HFFc6 (cell line): Measurements from ENCODE around the gene MBD5. TPM values are rescaled to one million over a fixed set of nuclear protein-coding genes. Genes with fewer than 3 reads are reported as not detected.

ENCODE experiments used
- DNase-seq: peaks from one replicate; pipeline ENCODE4 v3.0.0-alpha.2; 2018
- H3K27ac Mint-ChIP-seq: 2 replicates; pipeline ENCODE4 v1.8.0; 2020; ENCODE audit warnings: mild to moderate bottlenecking, mixed read lengths
- H3K27me3 Mint-ChIP-seq: 2 replicates; pipeline ENCODE4 v1.8.0; 2021; ENCODE audit warnings: mild to moderate bottlenecking, moderate library complexity, mixed read lengths; ENCODE audit not compliant: insufficient read depth
- H3K36me3 Mint-ChIP-seq: 2 replicates; pipeline ENCODE4 v1.8.0; 2021; ENCODE audit warnings: low read depth, mixed read lengths
- H3K4me1 Mint-ChIP-seq: 2 replicates; pipeline ENCODE4 v1.8.0; 2020; ENCODE audit warnings: low read depth, mixed read lengths
- H3K4me3 Mint-ChIP-seq: 2 replicates; pipeline ENCODE4 v1.8.0; 2020; ENCODE audit warnings: mild to moderate bottlenecking, moderate library complexity, mixed read lengths
- H3K9me3 Mint-ChIP-seq: 2 replicates; pipeline ENCODE4 v1.8.0; 2020; ENCODE audit warnings: mild to moderate bottlenecking, mixed read lengths
- total RNA-seq, 6 experiments: library from RNA; stranded (reverse); fragmentation: NEBNext Ultra II Directional; extraction: Animal tissue kit (Norgen Biotek cat#: 25700); gene quantifications; 2 replicates in 1 of 6; 3 replicates in 5 of 6; pipeline ENCODE4 v1.2.3, GENCODE V29; 2021
- TF ChIP-seq, protein P1 (sequence below): fragments of 200-600 bp; sonication (generic); IDR thresholded peaks from 2 replicates; pipeline ENCODE4 v1.5.0; 2021; ENCODE audit warnings: antibody characterized with exemption, mild to moderate bottlenecking

The MBD5 gene
- total RNA-seq, 6 experiments from 2014 or later: 29.1 to 41.0 (median 35.0) TPM

DNA sequence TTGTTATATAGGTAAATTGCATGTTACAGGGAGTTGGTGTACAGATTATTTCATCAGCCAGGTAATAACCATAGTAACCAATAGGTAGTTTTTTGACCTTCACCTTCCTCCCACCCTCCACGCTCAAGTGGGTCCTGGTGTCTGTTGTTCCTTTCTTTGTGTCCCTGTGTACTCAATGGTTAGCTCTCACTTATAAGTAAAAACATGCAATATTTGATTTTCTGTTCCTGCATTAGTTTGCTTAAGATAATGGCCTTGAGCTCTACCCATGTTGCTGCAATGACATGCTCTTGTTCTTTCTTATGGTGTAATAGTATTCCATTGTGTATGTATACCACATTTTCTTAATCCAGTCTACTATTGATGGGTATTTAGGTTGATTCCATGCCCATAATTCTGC is 390.0 kb downstream of the MBD5 start:
- no peak overlapping the region for H3K4me3 Mint-ChIP-seq
- DNase-seq: no peak
- TF ChIP-seq, protein P1, sequence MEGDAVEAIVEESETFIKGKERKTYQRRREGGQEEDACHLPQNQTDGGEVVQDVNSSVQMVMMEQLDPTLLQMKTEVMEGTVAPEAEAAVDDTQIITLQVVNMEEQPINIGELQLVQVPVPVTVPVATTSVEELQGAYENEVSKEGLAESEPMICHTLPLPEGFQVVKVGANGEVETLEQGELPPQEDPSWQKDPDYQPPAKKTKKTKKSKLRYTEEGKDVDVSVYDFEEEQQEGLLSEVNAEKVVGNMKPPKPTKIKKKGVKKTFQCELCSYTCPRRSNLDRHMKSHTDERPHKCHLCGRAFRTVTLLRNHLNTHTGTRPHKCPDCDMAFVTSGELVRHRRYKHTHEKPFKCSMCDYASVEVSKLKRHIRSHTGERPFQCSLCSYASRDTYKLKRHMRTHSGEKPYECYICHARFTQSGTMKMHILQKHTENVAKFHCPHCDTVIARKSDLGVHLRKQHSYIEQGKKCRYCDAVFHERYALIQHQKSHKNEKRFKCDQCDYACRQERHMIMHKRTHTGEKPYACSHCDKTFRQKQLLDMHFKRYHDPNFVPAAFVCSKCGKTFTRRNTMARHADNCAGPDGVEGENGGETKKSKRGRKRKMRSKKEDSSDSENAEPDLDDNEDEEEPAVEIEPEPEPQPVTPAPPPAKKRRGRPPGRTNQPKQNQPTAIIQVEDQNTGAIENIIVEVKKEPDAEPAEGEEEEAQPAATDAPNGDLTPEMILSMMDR: no peak
- peaks cover 13% of the 10 kb centered on the region for H3K4me1 Mint-ChIP-seq
- H3K27ac Mint-ChIP-seq: no peak overlapping the region
- H3K9me3 Mint-ChIP-seq: peaks cover 30% of the 10 kb centered on the region
- peaks cover 35% of the 10 kb centered on the region for H3K36me3 Mint-ChIP-seq
- H3K27me3 Mint-ChIP-seq: no peaks in the 10 kb centered on the region; the same call in 1 of the 2 replicates

DNA sequence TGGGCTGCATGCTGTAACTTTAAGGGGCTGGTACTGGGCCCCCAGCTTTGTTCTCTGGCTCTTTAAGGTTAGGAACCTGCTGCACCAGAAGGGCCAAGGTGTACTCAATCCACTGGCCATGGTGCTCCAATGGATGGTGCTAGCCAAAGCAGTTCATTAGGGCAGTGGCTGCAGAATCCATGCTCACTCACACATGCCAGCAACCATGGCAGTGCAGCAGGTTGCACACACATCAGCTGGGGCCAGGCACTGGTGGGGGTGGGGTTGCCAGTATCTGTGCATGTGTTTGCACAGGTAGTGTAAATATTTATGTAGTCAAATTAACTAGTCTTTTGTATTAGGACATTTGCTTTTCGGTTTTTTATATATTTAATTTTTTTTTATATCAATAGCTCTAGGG is 395.4 kb downstream of the MBD5 start:
- DNase-seq: no peak
- H3K36me3 Mint-ChIP-seq: peaks cover 35% of the 10 kb centered on the region
- no peak overlapping the region for H3K27ac Mint-ChIP-seq
- H3K4me3 Mint-ChIP-seq: no peak overlapping the region
- H3K4me1 Mint-ChIP-seq: peaks cover 26% of the 10 kb centered on the region
- H3K27me3 Mint-ChIP-seq: no peaks in the 10 kb centered on the region
- TF ChIP-seq, protein P1: no peak
- peaks cover 30% of the 10 kb centered on the region for H3K9me3 Mint-ChIP-seq

DNA sequence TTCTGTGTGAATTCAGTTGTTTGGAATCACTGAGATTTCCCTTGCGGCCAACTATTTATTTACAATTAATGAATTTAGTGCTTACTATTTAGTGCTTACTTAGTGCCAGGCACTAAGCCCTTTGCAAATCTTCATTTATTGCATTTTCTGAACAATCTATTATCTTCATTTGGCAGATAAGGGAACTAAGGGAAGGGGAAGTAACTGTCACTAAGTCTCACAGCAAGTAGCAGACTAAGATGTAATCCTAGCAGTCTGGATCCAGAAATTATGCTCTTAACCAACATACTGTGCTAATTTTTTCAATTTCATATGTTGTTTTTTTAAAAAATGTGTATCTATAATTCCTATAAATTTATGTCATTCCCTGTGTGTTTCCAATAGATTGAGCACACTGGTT is 409.2 kb downstream of the MBD5 start:
- DNase-seq: no peak
- H3K4me3 Mint-ChIP-seq: no peak overlapping the region
- H3K27ac Mint-ChIP-seq: no peak overlapping the region
- no peaks in the 10 kb centered on the region for H3K4me1 Mint-ChIP-seq
- peaks cover 17% of the 10 kb centered on the region for H3K9me3 Mint-ChIP-seq
- no peaks in the 10 kb centered on the region for H3K27me3 Mint-ChIP-seq
- TF ChIP-seq, protein P1: no peak
- 0 out of 2 replicates have a peak, but pooled peaks cover 5% of the 10 kb centered on the region for H3K36me3 Mint-ChIP-seq

DNA sequence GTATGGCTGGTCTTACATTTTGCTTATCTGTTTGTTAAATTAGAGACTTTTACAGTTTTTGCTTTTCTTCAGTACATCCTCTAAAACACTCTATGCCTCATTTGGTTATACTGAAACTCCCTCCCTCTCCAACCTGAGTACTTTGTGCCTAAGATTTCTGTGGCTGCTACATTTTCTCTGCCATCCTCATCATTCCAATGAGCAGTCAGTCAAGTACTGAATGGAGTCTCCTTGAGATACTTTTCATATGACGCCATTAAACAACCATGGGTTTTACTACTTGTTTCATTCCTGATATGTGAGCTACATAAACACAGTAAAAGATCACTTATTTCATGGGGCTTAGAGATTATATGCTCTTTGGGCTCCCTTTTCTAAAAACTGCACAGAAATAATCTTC is 427.0 kb downstream of the MBD5 start:
- Mint-ChIP-seq H3K27ac (0 out of 2 replicates have a peak overlapping the region, but pooled peaks have one; percentile 2), H3K4me3 (no peak overlapping the region), H3K27me3 (peaks cover 2% of the 10 kb centered on the region; the same call in 1 of the 2 replicates), H3K9me3 (no peaks in the 10 kb centered on the region), H3K36me3 (no peaks in the 10 kb centered on the region), H3K4me1 (peaks cover 9% of the 10 kb centered on the region; the same call in 1 of the 2 replicates)
- DNase-seq: no peak
- TF ChIP-seq, protein P1: no peak

DNA sequence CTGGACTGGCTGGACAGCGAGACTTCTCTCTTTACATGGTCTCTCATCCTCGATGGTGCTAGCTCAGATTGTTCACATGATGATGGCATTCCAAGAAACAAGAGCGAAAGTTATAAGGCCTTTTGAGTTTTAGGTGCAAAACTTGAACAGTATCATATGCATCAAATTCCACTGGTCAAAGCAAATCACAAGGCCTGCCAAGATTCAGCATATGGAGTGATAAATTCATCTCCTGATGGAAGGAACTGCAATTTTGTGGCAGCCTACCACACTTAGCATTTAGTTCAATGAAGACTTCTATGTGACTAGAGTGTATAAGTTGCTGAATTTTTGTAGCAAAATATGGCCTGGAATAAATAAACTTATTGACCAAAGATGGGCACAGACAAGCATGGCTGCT is 429.6 kb downstream of the MBD5 start:
- Mint-ChIP-seq H3K4me3 (no peak overlapping the region), H3K9me3 (no peaks in the 10 kb centered on the region), H3K4me1 (peaks cover 12% of the 10 kb centered on the region), H3K36me3 (no peaks in the 10 kb centered on the region), H3K27me3 (peaks cover 2% of the 10 kb centered on the region; the same call in 1 of the 2 replicates), H3K27ac (no peak overlapping the region)
- TF ChIP-seq, protein P1: no peak
- no peak for DNase-seq

DNA sequence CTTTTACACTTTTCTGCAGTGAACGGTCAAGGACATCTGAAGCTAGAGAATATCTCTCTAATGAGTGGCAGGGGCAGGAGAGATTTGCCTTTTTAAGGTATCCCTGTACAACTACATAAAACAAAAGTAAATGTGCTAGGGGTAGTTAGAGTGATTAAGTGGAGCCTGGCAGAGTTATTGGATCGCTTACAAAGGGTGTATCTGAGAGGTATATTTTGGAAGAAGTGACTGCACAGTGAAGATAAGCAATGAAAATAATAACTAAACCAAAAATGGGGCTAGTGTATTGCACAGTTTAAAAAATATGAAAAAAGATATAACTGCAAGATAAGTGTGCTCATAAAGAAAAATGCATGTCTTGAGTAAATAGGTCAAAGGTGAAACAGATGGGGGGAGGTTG is 430.2 kb downstream of the MBD5 start:
- no peaks in the 10 kb centered on the region for H3K9me3 Mint-ChIP-seq
- H3K4me3 Mint-ChIP-seq: no peak overlapping the region
- H3K27me3 Mint-ChIP-seq: peaks cover 2% of the 10 kb centered on the region; the same call in 1 of the 2 replicates
- no peak for DNase-seq
- peaks cover 17% of the 10 kb centered on the region for H3K4me1 Mint-ChIP-seq
- H3K27ac Mint-ChIP-seq: no peak overlapping the region
- H3K36me3 Mint-ChIP-seq: no peaks in the 10 kb centered on the region
- TF ChIP-seq, protein P1: no peak
